Measurements from ENCODE around the gene MASP1.

The MASP1 gene

GRCh38 chr3:187291512-187292132, at the start of gene MASP1:
Gene MASP1, minus strand, starts transcription at chr3:187291737. Its CDS starts 105 bp downstream, at chr3:187291632.
- peak; percentile 63 for DNase-seq (ENCODE audit: low read depth, low spot score)

- no peak for DNase-seq (ENCODE audit: low read depth, low spot score)
Observed at GRCh38 chr3:187340578-187340977, 49.0 kb upstream of the MASP1 start.

GRCh38 chr3:187336322-187336721, 44.8 kb upstream of the MASP1 start:
- DNase-seq (ENCODE audit: low read depth, low spot score): peak; percentile 18

GRCh38 chr3:187334904-187335303, 43.4 kb upstream of the MASP1 start:
- no peak for DNase-seq (ENCODE audit: low read depth, low spot score)

- DNase-seq (ENCODE audit: low read depth, low spot score): no peak
Observed at GRCh38 chr3:187328691-187329090, 37.2 kb upstream of the MASP1 start.

- DNase-seq (ENCODE audit: low read depth, low spot score): no peak
Observed at GRCh38 chr3:187327845-187328244, 36.3 kb upstream of the MASP1 start.

GRCh38 chr3:187325632-187326031, 34.1 kb upstream of the MASP1 start:
- DNase-seq (ENCODE audit: low read depth, low spot score): no peak

GRCh38 chr3:187323091-187323490, 31.6 kb upstream of the MASP1 start:
- no peak for DNase-seq (ENCODE audit: low read depth, low spot score)

GRCh38 chr3:187322291-187322690, 30.8 kb upstream of the MASP1 start:
- no peak for DNase-seq (ENCODE audit: low read depth, low spot score)

GRCh38 chr3:187321766-187322165, 30.2 kb upstream of the MASP1 start:
- DNase-seq (ENCODE audit: low read depth, low spot score): no peak

GRCh38 chr3:187319699-187320302, 28.3 kb upstream of the MASP1 start:
- DNase-seq (ENCODE audit: low read depth, low spot score): peak; percentile 89

- DNase-seq (ENCODE audit: low read depth, low spot score): peak; percentile 54
Observed at GRCh38 chr3:187318819-187319616, 27.5 kb upstream of the MASP1 start.

- DNase-seq (ENCODE audit: low read depth, low spot score): no peak
Observed at GRCh38 chr3:187315872-187316271, 24.3 kb upstream of the MASP1 start.

- DNase-seq (ENCODE audit: low read depth, low spot score): no peak
Observed at GRCh38 chr3:187314176-187314575, 22.6 kb upstream of the MASP1 start.

- DNase-seq (ENCODE audit: low read depth, low spot score): no peak
Observed at GRCh38 chr3:187310954-187311470, 19.5 kb upstream of the MASP1 start.

GRCh38 chr3:187310226-187310625, 18.7 kb upstream of the MASP1 start:
- DNase-seq (ENCODE audit: low read depth, low spot score): no peak

- DNase-seq (ENCODE audit: low read depth, low spot score): peak; percentile 73
Observed at GRCh38 chr3:187305881-187306280, 14.3 kb upstream of the MASP1 start.

- no peak for DNase-seq (ENCODE audit: low read depth, low spot score)
Observed at GRCh38 chr3:187299611-187300010, 8.1 kb upstream of the MASP1 start.

- DNase-seq (ENCODE audit: low read depth, low spot score): no peak
Observed at GRCh38 chr3:187296911-187297310, 5.4 kb upstream of the MASP1 start.

GRCh38 chr3:187296058-187296457, 4.5 kb upstream of the MASP1 start:
- DNase-seq (ENCODE audit: low read depth, low spot score): no peak

- peak; percentile 23 for DNase-seq (ENCODE audit: low read depth, low spot score)
Observed at GRCh38 chr3:187295316-187296034, 3.9 kb upstream of the MASP1 start.
